ENCODE measurements around the gene SLC1A7. TPM values are rescaled to one million over a fixed set of nuclear protein-coding genes. Genes with fewer than 3 reads are reported as not detected.

The SLC1A7 gene
- total RNA-seq, 1 donor from 2014 or later, result 2.4 TPM

GRCh38 chr1:53062708-53063591, 79.5 kb downstream of the SLC1A7 start:
- DNase-seq (ENCODE audit: low spot score), result peak; percentile 15

GRCh38 chr1:53061859-53062707, 80.4 kb downstream of the SLC1A7 start, which contains the start of gene PODN:
PODN (plus strand) TSS chr1:53062213; CDS start chr1:53069856, 7,643 bp downstream.
- DNase-seq (ENCODE audit: low spot score), result peak; percentile 45

GRCh38 chr1:53061123-53061858, 81.1 kb downstream of the SLC1A7 start:
- peak; percentile 35 for DNase-seq (ENCODE audit: low spot score)

- peak; percentile 51 for DNase-seq (ENCODE audit: low spot score)
Measured at GRCh38 chr1:53060579-53060978, 81.9 kb downstream of the SLC1A7 start.

- no peak for DNase-seq (ENCODE audit: low spot score)
Measured at GRCh38 chr1:53057127-53057526, 85.3 kb downstream of the SLC1A7 start.

- no peak for DNase-seq (ENCODE audit: low spot score)
Measured at GRCh38 chr1:53051676-53052075, 90.8 kb downstream of the SLC1A7 start.

GRCh38 chr1:53050310-53050709, 92.1 kb downstream of the SLC1A7 start:
- DNase-seq (ENCODE audit: low spot score), result no peak

- no peak for DNase-seq (ENCODE audit: low spot score)
Measured at GRCh38 chr1:53049574-53049967, 92.9 kb downstream of the SLC1A7 start.

GRCh38 chr1:53048960-53049573, 93.4 kb downstream of the SLC1A7 start:
- no peak for DNase-seq (ENCODE audit: low spot score)

GRCh38 chr1:53047737-53048736, 94.4 kb downstream of the SLC1A7 start:
- DNase-seq (ENCODE audit: low spot score), result no peak

- no peak for DNase-seq (ENCODE audit: low spot score)
Measured at GRCh38 chr1:53046930-53047329, 95.5 kb downstream of the SLC1A7 start.

GRCh38 chr1:53044926-53045325, 97.5 kb downstream of the SLC1A7 start:
- DNase-seq (ENCODE audit: low spot score), result no peak

GRCh38 chr1:53043271-53043670, 99.2 kb downstream of the SLC1A7 start:
- no peak for DNase-seq (ENCODE audit: low spot score)

GRCh38 chr1:53038566-53038965, 103.9 kb downstream of the SLC1A7 start:
- no peak for DNase-seq (ENCODE audit: low spot score)

Other genes starting within 250 kb of the SLC1A7 start
- 25.8 TPM for gene ECHDC2, start 220.9 kb downstream of the SLC1A7 start, total RNA-seq (ENCODE audit: insufficient read depth, low replicate concordance)
- 120 TPM for gene SCP2, start 215.4 kb downstream of the SLC1A7 start, total RNA-seq (ENCODE audit: insufficient read depth, low replicate concordance)
- 48.9 TPM for gene PODN, start 80.4 kb downstream of the SLC1A7 start, total RNA-seq (ENCODE audit: insufficient read depth, low replicate concordance)
- gene CPT2, start 54.2 kb upstream of the SLC1A7 start, total RNA-seq (ENCODE audit: insufficient read depth, low replicate concordance), result 19.0 TPM
- 69.6 TPM for gene CZIB, start 78.0 kb upstream of the SLC1A7 start, total RNA-seq (ENCODE audit: insufficient read depth, low replicate concordance)
- gene MAGOH, start 95.9 kb upstream of the SLC1A7 start, total RNA-seq (ENCODE audit: insufficient read depth, low replicate concordance), result 57.5 TPM
- 6.0 TPM for gene LRP8, start 185.4 kb upstream of the SLC1A7 start, total RNA-seq (ENCODE audit: insufficient read depth, low replicate concordance)

All from umbilical cord (tissue), 2 donors.